Measurements from ENCODE around the gene MT1E. TPM values are rescaled to one million over a fixed set of nuclear protein-coding genes. Genes with fewer than 3 reads are reported as not detected.
A peak's percentile ranks its signal among the peaks of the same experiment; 100 is the strongest.

MT1E gene
- total and polyA plus RNA-seq, 2 of the 8 experiments (the other 6 are each of a cell fraction or from before 2014, with no cell fraction given) = 7.9 to 117 TPM

DNA sequence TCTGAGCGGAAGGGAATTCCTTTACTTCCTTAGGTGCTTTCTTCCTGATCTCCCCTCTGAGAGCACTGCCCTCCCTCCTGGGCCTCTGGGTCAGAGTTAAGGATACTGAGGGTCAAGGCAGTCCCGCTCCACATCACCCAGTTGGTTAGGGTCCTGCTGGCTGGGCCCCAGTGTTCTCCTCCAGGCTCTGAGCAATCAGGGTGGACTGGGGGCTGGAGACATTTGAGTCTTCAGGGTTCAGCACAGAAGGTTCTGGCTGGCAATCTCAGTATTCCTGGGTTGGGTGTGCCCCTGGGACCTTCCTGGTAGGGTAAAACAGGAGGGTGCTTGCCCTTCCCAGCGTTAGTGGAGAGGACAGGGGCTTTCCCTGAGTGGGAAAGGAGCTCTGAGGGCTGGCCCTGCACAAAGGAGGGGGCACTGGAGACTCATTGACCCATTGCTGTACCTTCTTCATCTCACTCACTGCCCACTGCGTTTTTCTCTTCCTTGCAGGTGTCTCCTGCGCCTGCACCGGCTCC, 7.3 kb downstream of the MT1E start:
- FAIRE-seq = no peak
- no peak overlapping the region for H3K27ac ChIP-seq (ENCODE audit: low read depth, low read length)
- CTCF ChIA-PET (ENCODE audit: partially characterized antibody) = interaction anchor here (1.0 to 1.5 kb wide), 7 partner anchors 17 to 69 kb away, joined by 3 to 4 read pairs (median 3); no protein-coding TSS in a partner anchor
- no peak overlapping the region for H2AK5ac ChIP-seq (ENCODE audit: low read depth, low read length)
- POLR2A ChIA-PET (ENCODE audit: partially characterized antibody) = interaction anchor here (0.9 to 2.2 kb wide), 6 partner anchors 10 to 41 kb away, joined by 3 to 8 read pairs (median 4); partner anchors contain the start of genes MT1G and MT1H
- H3K79me2 ChIP-seq (ENCODE audit: control insufficient read depth in 1 of 2, insufficient read depth in 2 of 2, low read length in 2 of 2) = no peaks in the 10 kb centered on the region
- no peak for DNase-seq (ENCODE audit: low read depth in 1 of 2, low spot score in 2 of 2)
- no peak overlapping the region for H3K56ac ChIP-seq (replicated peaks; ENCODE audit: insufficient read length, low read depth, low read length)
- no peak overlapping the region for H3K23ac ChIP-seq (ENCODE audit: insufficient read length)
- peaks cover 5% of the 10 kb centered on the region; the same call in 1 of the 2 replicates for H3K23me2 ChIP-seq (ENCODE audit: low read depth, low read length)
- peak overlapping the region; percentile 10 to 56 (median 18); a peak in 4 of 8 replicates for H3K4me3 ChIP-seq (ENCODE audit: extremely low read depth in 1 of 4, insufficient read depth in 2 of 4, low read depth in 3 of 4, low read length in 4 of 4)
- H2BK20ac ChIP-seq (ENCODE audit: low read length) = no peak overlapping the region; the same call in 1 of the 2 replicates
- no peak overlapping the region for H2BK12ac ChIP-seq (ENCODE audit: low read depth, low read length)
- no peak overlapping the region for H3K9ac ChIP-seq (replicated peaks in 1 of 4; ENCODE audit: extremely low read depth in 1 of 4, low read depth in 3 of 4, low read length in 3 of 4)
- no peak overlapping the region for H3K14ac ChIP-seq (ENCODE audit: insufficient read length)
- peaks cover 0 to 13% (median 5%) of the 10 kb centered on the region in 4 experiments; a peak in 6 of 7 replicates for H3K4me1 ChIP-seq (replicated peaks in 1 of 4; ENCODE audit: control insufficient read depth in 3 of 4, insufficient read depth in 4 of 4, low read length in 3 of 4)
- no peak overlapping the region for H4K91ac ChIP-seq (replicated peaks; ENCODE audit: insufficient read length, low read length)
- no peaks in the 10 kb centered on the region; a peak in 1 of 8 replicates for H3K36me3 ChIP-seq (ENCODE audit: control insufficient read depth in 2 of 4, insufficient read depth in 4 of 4, low read length in 3 of 4)
- H4K8ac ChIP-seq (ENCODE audit: extremely low read depth, insufficient read depth, low read length) = no peak overlapping the region
- no peak overlapping the region for H2BK15ac ChIP-seq (ENCODE audit: low read length)
- peaks cover 14 to 29% of the 10 kb centered on the region in 2 experiments for H4K20me1 ChIP-seq (replicated peaks in 1 of 2; ENCODE audit: control insufficient read depth in 1 of 2, insufficient read depth in 2 of 2, low read length in 2 of 2)
- TF ChIP-seq, protein P1, sequence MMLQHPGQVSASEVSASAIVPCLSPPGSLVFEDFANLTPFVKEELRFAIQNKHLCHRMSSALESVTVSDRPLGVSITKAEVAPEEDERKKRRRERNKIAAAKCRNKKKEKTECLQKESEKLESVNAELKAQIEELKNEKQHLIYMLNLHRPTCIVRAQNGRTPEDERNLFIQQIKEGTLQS (IDR thresholded peaks at IDR 0.05; ENCODE audit: insufficient read depth, low read depth, low read length) = no peak
- peak; percentile 23; the same call in 1 of the 2 replicates for TF ChIP-seq SUZ12 (IDR thresholded peaks at IDR 0.05; ENCODE audit: low read length)
- peak; percentile 73 for TF ChIP-seq RNF2 (IDR thresholded peaks at IDR 0.05; ENCODE audit: borderline replicate concordance, low read depth, low read length, missing control alignments, poor library complexity, severe bottlenecking)
- TF ChIP-seq POLR2AphosphoS5 (IDR thresholded peaks at IDR 0.05; ENCODE audit: low read depth, low read length) = no peak
- TF ChIP-seq EZH2 (IDR thresholded peaks at IDR 0.05; ENCODE audit: low read depth, low read length, severe bottlenecking) = peak; percentile 48
- no peak overlapping the region for H3K18ac ChIP-seq (ENCODE audit: extremely low read depth, low read length)
- H2BK5ac ChIP-seq (ENCODE audit: low read depth, low read length) = peak overlapping the region; percentile 44; the same call in 1 of the 2 replicates
- H3K4me2 ChIP-seq (ENCODE audit: insufficient read depth in 1 of 2, low read depth in 2 of 2, low read length in 2 of 2) = peak overlapping the region; percentile 68 to 72
- H4K5ac ChIP-seq (ENCODE audit: insufficient read length, low read depth, low read length) = no peak overlapping the region
- WGBS, 2 experiments (ENCODE audit: extremely low coverage in 1 of 2, insufficient coverage in 1 of 2, insufficient read length in 1 of 2, insufficient replicate concordance in 2 of 2, low coverage in 1 of 2, low lambda C conversion rate in 2 of 2, missing lambda C conversion rate in 1 of 2) = 6% methylated on average over 5 of the region's 6 CpGs; no CpG with 5 or more reads in 1 of the 2 experiments
- H3K9me3 ChIP-seq (ENCODE audit: insufficient read depth in 2 of 2, low read depth in 1 of 2, low read length in 1 of 2) = no peaks in the 10 kb centered on the region
- H3K27me3 ChIP-seq (replicated peaks in 1 of 4; ENCODE audit: control insufficient read depth in 3 of 4, extremely low read depth in 1 of 4, insufficient read depth in 3 of 4, low read length in 3 of 4) = peaks cover 91 to 100% (median 100%) of the 10 kb centered on the region in 4 experiments
- no peak overlapping the region for H2BK120ac ChIP-seq (replicated peaks; ENCODE audit: low read depth, low read length)
- no peak overlapping the region for H2AFZ ChIP-seq (ENCODE audit: low read length)
- H3K4ac ChIP-seq (replicated peaks; ENCODE audit: insufficient read length, low read depth, low read length) = no peak overlapping the region
- H3K79me1 ChIP-seq (ENCODE audit: low read depth, low read length) = no peaks in the 10 kb centered on the region
